DND-41 (cell line): Measurements from ENCODE around the gene MTR.

Source experiments
- ATAC-seq: fragments of 200-7000 bp; cut with Tn5 transposase; 3 replicates; pipeline ENCODE4 v1.9.1; 2021; ENCODE audit warnings: low read depth; ENCODE audit not compliant: insufficient read depth
- DNase-seq: peaks from one replicate; pipeline ENCODE4 v3.0.0-alpha.2; 2020
- H2AFZ ChIP-seq: 2 replicates; pipeline ENCODE4 v1.6.0; 2012; ENCODE audit warnings: low read depth, low read length
- H3K27ac ChIP-seq: 2 replicates; pipeline ENCODE4 v1.5.1; 2012; ENCODE audit warnings: low read length, inconsistent platforms
- H3K27me3 ChIP-seq: fragments of 200-600 bp; sonication (generic); 2 replicates; pipeline ENCODE4 v1.6.0; 2012; ENCODE audit warnings: low read length, mild to moderate bottlenecking, inconsistent platforms; ENCODE audit not compliant: insufficient read depth, poor library complexity
- H3K36me3 ChIP-seq: 2 replicates; pipeline ENCODE4 v1.5.1; 2012; ENCODE audit warnings: low read length, inconsistent platforms; ENCODE audit not compliant: insufficient read depth
- H3K4me1 ChIP-seq: 2 replicates; pipeline ENCODE4 v1.5.1; 2012; ENCODE audit warnings: mild to moderate bottlenecking, low read length; ENCODE audit not compliant: insufficient read depth
- H3K4me2 ChIP-seq: 2 replicates; pipeline ENCODE4 v1.6.0; 2012; ENCODE audit warnings: mild to moderate bottlenecking, moderate library complexity, low read length, inconsistent platforms; ENCODE audit not compliant: insufficient read depth
- H3K4me3 ChIP-seq, 2 experiments: fragments of 200-600 bp in 1 of 2; shearing (Covaris generic) in 1 of 2; 2 replicates each; pipeline ENCODE4 v1.5.1; 2012 to 2016; ENCODE audit warnings: inconsistent platforms in 2 of 2, low read length in 2 of 2, mild to moderate bottlenecking in 2 of 2, low read depth in 1 of 2, moderate library complexity in 1 of 2
- H3K79me2 ChIP-seq: 2 replicates; pipeline ENCODE4 v1.6.0; 2012; ENCODE audit warnings: low read length, inconsistent platforms; ENCODE audit not compliant: insufficient read depth
- H3K9ac ChIP-seq: 2 replicates; pipeline ENCODE4 v1.6.0; 2012; ENCODE audit warnings: low read depth, mild to moderate bottlenecking, inconsistent platforms, low read length, moderate library complexity
- H3K9me3 ChIP-seq: 2 replicates; pipeline ENCODE4 v1.5.1; 2012; ENCODE audit warnings: low read length, moderate library complexity, mild to moderate bottlenecking, inconsistent platforms; ENCODE audit not compliant: insufficient read depth, severe bottlenecking
- H4K20me1 ChIP-seq: 2 replicates; pipeline ENCODE4 v1.6.0; 2012; ENCODE audit warnings: low read length; ENCODE audit not compliant: insufficient read depth
- CTCF ChIP-seq: IDR thresholded peaks from 2 replicates; pipeline ENCODE4 v1.5.1; 2012; ENCODE audit warnings: borderline replicate concordance, low read length, moderate library complexity, mild to moderate bottlenecking; ENCODE audit not compliant: poor library complexity, severe bottlenecking; ENCODE audit errors: extremely low read depth
- EZH2 ChIP-seq: IDR thresholded peaks from 3 replicates; pipeline ENCODE4 v1.6.1; 2012; ENCODE audit warnings: borderline replicate concordance, low read depth, mild to moderate bottlenecking, moderate library complexity, low read length, inconsistent platforms; ENCODE audit not compliant: severe bottlenecking

The MTR gene

GRCh38 chr1:236748268-236748870, 46.7 kb upstream of the MTR start:
- Histone ChIP-seq H4K20me1 (no peaks in the 10 kb centered on the region), H3K9ac (no peak overlapping the region), H3K79me2 (no peaks in the 10 kb centered on the region), H2AFZ (no peak overlapping the region), H3K4me1 (no peaks in the 10 kb centered on the region), H3K9me3 (no peaks in the 10 kb centered on the region), H3K36me3 (no peaks in the 10 kb centered on the region), H3K27me3 (peaks cover 15% of the 10 kb centered on the region), H3K4me3 (no peak overlapping the region), H3K4me2 (no peak overlapping the region), H3K27ac (no peak overlapping the region)
- no peak for DNase-seq
- no peak for ATAC-seq
- TF ChIP-seq EZH2 (no peak), CTCF (peak; percentile 35)

- ATAC-seq = no peak
- Histone ChIP-seq H3K4me3 (no peak overlapping the region), H3K9ac (no peak overlapping the region), H3K9me3 (no peaks in the 10 kb centered on the region), H3K4me1 (no peaks in the 10 kb centered on the region), H3K4me2 (no peak overlapping the region), H2AFZ (no peak overlapping the region), H3K36me3 (no peaks in the 10 kb centered on the region), H4K20me1 (no peaks in the 10 kb centered on the region), H3K79me2 (no peaks in the 10 kb centered on the region), H3K27me3 (peaks cover 15% of the 10 kb centered on the region), H3K27ac (no peak overlapping the region)
- TF ChIP-seq CTCF = no peak
- no peak for TF ChIP-seq EZH2
- no peak for DNase-seq
These were observed 44.2 kb upstream of the MTR start for GRCh38 chr1:236750928-236751327.

- peaks cover 15% of the 10 kb centered on the region for H3K27me3 ChIP-seq
- H3K4me3 ChIP-seq = no peak overlapping the region
- no peaks in the 10 kb centered on the region for H3K36me3 ChIP-seq
- no peaks in the 10 kb centered on the region for H4K20me1 ChIP-seq
- no peak for ATAC-seq
- no peak overlapping the region for H2AFZ ChIP-seq
- no peaks in the 10 kb centered on the region for H3K4me1 ChIP-seq
- H3K9me3 ChIP-seq = no peaks in the 10 kb centered on the region
- H3K4me2 ChIP-seq = no peak overlapping the region
- no peaks in the 10 kb centered on the region for H3K79me2 ChIP-seq
- no peak overlapping the region for H3K27ac ChIP-seq
- DNase-seq = no peak
- TF ChIP-seq CTCF = no peak
- no peak for TF ChIP-seq EZH2
- H3K9ac ChIP-seq = no peak overlapping the region
These were observed 43.7 kb upstream of the MTR start for GRCh38 chr1:236751385-236751784.
